Naive thymus-derived CD8-positive, alpha-beta T cell (primary cell): ENCODE data around the gene LPP. TPM values are rescaled to one million over a fixed set of nuclear protein-coding genes. Genes with fewer than 3 reads are reported as not detected.

Experiments used
- ATAC-seq, 2 donors: fragments of 150-1000 bp; cut with Tn5 transposase in 1 of 2; sonication (Bioruptor Pico), chemical (Tn5 transposase) in 1 of 2; 1 replicate in 1 of 2; 2 replicates in 1 of 2; pipeline ENCODE4 v1.10.0; 2021; ENCODE audit warnings: mild to moderate bottlenecking in 2 of 2, moderate library complexity in 2 of 2
- POLR2A ChIA-PET: fragments of 350-600 bp; sonication (Branson Sonifier 250); formaldehyde crosslinking; loops from one replicate; lab custom pipeline; 2021; ENCODE audit warnings: antibody characterized with exemption; lab: Charles Lee
- DNase-seq, 10 donors: peaks; one replicate each; pipeline versions ENCODE4 v3.0.0 to v3.0.0-alpha.2; 2020 to 2022
- H3K27ac Mint-ChIP-seq, 10 donors: one replicate each; pipeline ENCODE4 v1.8.0; 2020 to 2022; ENCODE audit warnings: mild to moderate bottlenecking in 10 of 10, mixed read lengths in 10 of 10, moderate library complexity in 4 of 10, inconsistent platforms in 1 of 10
- H3K27me3 Mint-ChIP-seq, 5 donors: one replicate each; pipeline ENCODE4 v1.8.0; 2021 to 2022; ENCODE audit warnings: mixed read lengths in 5 of 5
- H3K36me3 Mint-ChIP-seq, 3 donors: one replicate each; pipeline ENCODE4 v1.8.0; 2020 to 2022; ENCODE audit warnings: mixed read lengths in 3 of 3, mild to moderate bottlenecking in 2 of 3, inconsistent platforms in 1 of 3
- H3K4me1 Mint-ChIP-seq, 4 donors: one replicate each; pipeline ENCODE4 v1.8.0; 2021 to 2022; ENCODE audit warnings: mixed read lengths in 4 of 4
- H3K4me3 Mint-ChIP-seq, 10 donors: one replicate each; pipeline ENCODE4 v1.8.0; 2020 to 2022; ENCODE audit warnings: mild to moderate bottlenecking in 10 of 10, mixed read lengths in 10 of 10, moderate library complexity in 6 of 10, inconsistent platforms in 1 of 10
- H3K9me3 Mint-ChIP-seq, 9 donors: one replicate each; pipeline ENCODE4 v1.8.0; 2020 to 2022; ENCODE audit warnings: mixed read lengths in 9 of 9, mild to moderate bottlenecking in 3 of 9, inconsistent platforms in 1 of 9, moderate library complexity in 1 of 9
- polyA plus RNA-seq, 3 donors: library from polyadenylated mRNA; unstranded; fragments of 300-500 nt; fragmentation: Illumina TruSeq; gene quantifications; one replicate each; pipeline ENCODE4 v1.2.3, GENCODE V29; 2021
- total RNA-seq, 8 experiments: library from RNA in 2 of 8; stranded (reverse) in 2 of 8; gene quantifications; one replicate each; pipeline ENCODE4 v1.2.3 and lab custom pipeline; 2021 to 2026

Gene LPP
- total and polyA plus RNA-seq, 5 experiments from 2014 or later, result 4.9 to 12.5 (median 7.7) TPM

- no peaks in the 10 kb centered on the region for H3K4me1 Mint-ChIP-seq
- POLR2A ChIA-PET, result no interaction called here
- H3K36me3 Mint-ChIP-seq, result peaks cover 0 to 1% (median 0%) of the 10 kb centered on the region in 3 donors
- no peaks in the 10 kb centered on the region for H3K27me3 Mint-ChIP-seq
- DNase-seq, result no peak
- H3K27ac Mint-ChIP-seq, result no peak overlapping the region
- no peaks in the 10 kb centered on the region for H3K9me3 Mint-ChIP-seq
- no peak for ATAC-seq
- no peak overlapping the region for H3K4me3 Mint-ChIP-seq
Measured at GRCh38 chr3:188855675-188856074, 701.7 kb downstream of the LPP start.

- POLR2A ChIA-PET, result no interaction called here
- H3K36me3 Mint-ChIP-seq, result peaks cover 0 to 3% (median 0%) of the 10 kb centered on the region in 3 donors
- no peaks in the 10 kb centered on the region for H3K4me1 Mint-ChIP-seq
- no peak overlapping the region for H3K27ac Mint-ChIP-seq
- H3K9me3 Mint-ChIP-seq, result no peaks in the 10 kb centered on the region
- H3K27me3 Mint-ChIP-seq, result no peaks in the 10 kb centered on the region
- no peak overlapping the region for H3K4me3 Mint-ChIP-seq
- ATAC-seq, result no peak
- DNase-seq, result no peak
Measured at GRCh38 chr3:188860147-188860546, 706.2 kb downstream of the LPP start.

GRCh38 chr3:188861842-188862744 lies 708.1 kb downstream of the LPP start:
- Mint-ChIP-seq H3K4me1 (no peaks in the 10 kb centered on the region), H3K27me3 (no peaks in the 10 kb centered on the region), H3K27ac (no peak overlapping the region), H3K9me3 (no peaks in the 10 kb centered on the region), H3K36me3 (peaks cover 0 to 13% (median 9%) of the 10 kb centered on the region in 3 donors), H3K4me3 (no peak overlapping the region)
- DNase-seq (no peak), ATAC-seq (no peak)
- POLR2A ChIA-PET, result no interaction called here

GRCh38 chr3:188863999-188864406 lies 710.0 kb downstream of the LPP start:
- DNase-seq (no peak), ATAC-seq (no peak)
- Mint-ChIP-seq H3K4me1 (no peaks in the 10 kb centered on the region), H3K27me3 (no peaks in the 10 kb centered on the region), H3K27ac (no peak overlapping the region), H3K9me3 (no peaks in the 10 kb centered on the region), H3K36me3 (peaks cover 0 to 21% (median 18%) of the 10 kb centered on the region in 3 donors), H3K4me3 (no peak overlapping the region)
- POLR2A ChIA-PET, result no interaction called here

- H3K36me3 Mint-ChIP-seq, result peaks cover 8 to 27% (median 24%) of the 10 kb centered on the region in 3 donors
- no peak overlapping the region for H3K4me3 Mint-ChIP-seq
- POLR2A ChIA-PET, result no interaction called here
- no peak for ATAC-seq
- H3K9me3 Mint-ChIP-seq, result no peaks in the 10 kb centered on the region
- no peak for DNase-seq
- H3K27ac Mint-ChIP-seq, result peak overlapping the region in 1 of 10 donors; percentile 24
- no peaks in the 10 kb centered on the region for H3K4me1 Mint-ChIP-seq
- H3K27me3 Mint-ChIP-seq, result no peaks in the 10 kb centered on the region
Measured at GRCh38 chr3:188867691-188868265, 713.8 kb downstream of the LPP start.

- POLR2A ChIA-PET, result no interaction called here
- no peak for ATAC-seq
- no peak overlapping the region for H3K4me3 Mint-ChIP-seq
- peak overlapping the region in 1 of 10 donors; percentile 61 for H3K27ac Mint-ChIP-seq
- DNase-seq, result no peak
- H3K27me3 Mint-ChIP-seq, result no peaks in the 10 kb centered on the region
- no peaks in the 10 kb centered on the region for H3K9me3 Mint-ChIP-seq
- H3K36me3 Mint-ChIP-seq, result peaks cover 8 to 37% (median 35%) of the 10 kb centered on the region in 3 donors
- no peaks in the 10 kb centered on the region for H3K4me1 Mint-ChIP-seq
Measured at GRCh38 chr3:188868803-188869202, 714.8 kb downstream of the LPP start.

GRCh38 chr3:188869628-188870027 lies 715.7 kb downstream of the LPP start:
- POLR2A ChIA-PET, result no interaction called here
- no peak overlapping the region for H3K27ac Mint-ChIP-seq
- DNase-seq (no peak), ATAC-seq (no peak)
- H3K9me3 Mint-ChIP-seq, result no peaks in the 10 kb centered on the region
- no peaks in the 10 kb centered on the region for H3K27me3 Mint-ChIP-seq
- no peaks in the 10 kb centered on the region for H3K4me1 Mint-ChIP-seq
- H3K36me3 Mint-ChIP-seq, result peaks cover 8 to 45% (median 43%) of the 10 kb centered on the region in 3 donors
- no peak overlapping the region for H3K4me3 Mint-ChIP-seq

GRCh38 chr3:188870431-188870830 lies 716.5 kb downstream of the LPP start:
- POLR2A ChIA-PET, result no interaction called here
- H3K27ac Mint-ChIP-seq, result no peak overlapping the region
- no peaks in the 10 kb centered on the region for H3K4me1 Mint-ChIP-seq
- H3K27me3 Mint-ChIP-seq, result no peaks in the 10 kb centered on the region
- H3K9me3 Mint-ChIP-seq, result no peaks in the 10 kb centered on the region
- H3K36me3 Mint-ChIP-seq, result peaks cover 12 to 51% (median 50%) of the 10 kb centered on the region in 3 donors
- ATAC-seq, result no peak
- no peak overlapping the region for H3K4me3 Mint-ChIP-seq
- DNase-seq, result no peak

GRCh38 chr3:188874576-188874975 lies 720.6 kb downstream of the LPP start:
- no peaks in the 10 kb centered on the region for H3K27me3 Mint-ChIP-seq
- no peaks in the 10 kb centered on the region for H3K9me3 Mint-ChIP-seq
- H3K4me1 Mint-ChIP-seq, result no peaks in the 10 kb centered on the region
- ATAC-seq, result no peak
- DNase-seq, result no peak
- POLR2A ChIA-PET, result no interaction called here
- no peak overlapping the region for H3K27ac Mint-ChIP-seq
- peaks cover 16 to 41% (median 41%) of the 10 kb centered on the region in 3 donors for H3K36me3 Mint-ChIP-seq
- no peak overlapping the region for H3K4me3 Mint-ChIP-seq

- POLR2A ChIA-PET, result no interaction called here
- peaks cover 16 to 47% (median 41%) of the 10 kb centered on the region in 3 donors for H3K36me3 Mint-ChIP-seq
- no peak for ATAC-seq
Measured at GRCh38 chr3:188875413-188875812, 721.5 kb downstream of the LPP start.

GRCh38 chr3:188876370-188876769 lies 722.4 kb downstream of the LPP start:
- ATAC-seq, result no peak
- H3K27ac Mint-ChIP-seq, result no peak overlapping the region
- H3K27me3 Mint-ChIP-seq, result no peaks in the 10 kb centered on the region
- no peak overlapping the region for H3K4me3 Mint-ChIP-seq
- POLR2A ChIA-PET, result no interaction called here
- DNase-seq, result no peak
- H3K4me1 Mint-ChIP-seq, result no peaks in the 10 kb centered on the region
- H3K36me3 Mint-ChIP-seq, result peaks cover 21 to 51% (median 45%) of the 10 kb centered on the region in 3 donors
- no peaks in the 10 kb centered on the region for H3K9me3 Mint-ChIP-seq

More at GRCh38 chr3:188875413-188875812, 721.5 kb downstream of the LPP start:
- DNase-seq, result no peak
- Mint-ChIP-seq H3K27ac (no peak overlapping the region), H3K4me1 (no peaks in the 10 kb centered on the region), H3K4me3 (no peak overlapping the region), H3K27me3 (no peaks in the 10 kb centered on the region), H3K9me3 (no peaks in the 10 kb centered on the region)

GRCh38 chr3:188877381-188877780 lies 723.4 kb downstream of the LPP start:
- Mint-ChIP-seq H3K27me3 (no peaks in the 10 kb centered on the region), H3K9me3 (no peaks in the 10 kb centered on the region), H3K4me3 (no peak overlapping the region), H3K27ac (no peak overlapping the region), H3K36me3 (peaks cover 16 to 55% (median 48%) of the 10 kb centered on the region in 3 donors), H3K4me1 (no peaks in the 10 kb centered on the region)
- no peak for DNase-seq
- POLR2A ChIA-PET, result no interaction called here
- ATAC-seq, result no peak

- no peaks in the 10 kb centered on the region for H3K27me3 Mint-ChIP-seq
- no peak overlapping the region for H3K4me3 Mint-ChIP-seq
- no peaks in the 10 kb centered on the region for H3K9me3 Mint-ChIP-seq
Measured at GRCh38 chr3:188878076-188878475, 724.1 kb downstream of the LPP start.

More at GRCh38 chr3:188878076-188878475, 724.1 kb downstream of the LPP start:
- no peak for ATAC-seq
- Mint-ChIP-seq H3K36me3 (peaks cover 14 to 52% (median 46%) of the 10 kb centered on the region in 3 donors), H3K27ac (no peak overlapping the region), H3K4me1 (no peaks in the 10 kb centered on the region)
- no peak for DNase-seq
- POLR2A ChIA-PET, result no interaction called here
